Measurements from ENCODE around the gene HDHD2. TPM values are rescaled to one million over a fixed set of nuclear protein-coding genes. Genes with fewer than 3 reads are reported as not detected.

The HDHD2 gene
- total RNA-seq, 4 donors from 2014 or later: 14.2 to 34.3 (median 21.5) TPM

DNA sequence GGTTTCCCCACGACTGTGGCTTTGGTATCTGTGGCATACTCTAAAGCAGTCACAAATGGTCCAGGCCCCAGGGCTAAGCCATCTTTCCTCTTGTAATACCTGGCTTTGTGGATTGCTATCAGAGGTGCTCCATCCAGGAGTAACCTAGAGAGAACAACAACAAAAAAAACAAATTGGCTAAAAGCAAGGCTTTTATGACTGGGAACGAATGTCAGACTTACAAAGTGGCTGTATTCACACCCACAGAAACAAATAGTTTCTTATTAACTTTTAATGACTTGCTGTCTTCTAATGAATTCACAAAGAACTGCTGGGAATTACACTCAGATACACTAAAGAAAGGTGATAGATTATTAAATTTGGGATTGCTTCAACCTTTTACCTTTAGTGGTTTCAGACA, 35.1 kb downstream of the HDHD2 start:
- Histone ChIP-seq H3K4me3 (no peak overlapping the region), H3K4me1 (no peaks in the 10 kb centered on the region), H3K9me3 (no peaks in the 10 kb centered on the region), H3K27ac (no peak overlapping the region), H3K27me3 (no peaks in the 10 kb centered on the region), H3K36me3 (peaks cover 52% of the 10 kb centered on the region)
- no peak for DNase-seq (ENCODE audit: low spot score in 2 of 2)
- WGBS: 78% methylated on average over 2 of the region's 2 CpGs
- TF ChIP-seq, protein P1, sequence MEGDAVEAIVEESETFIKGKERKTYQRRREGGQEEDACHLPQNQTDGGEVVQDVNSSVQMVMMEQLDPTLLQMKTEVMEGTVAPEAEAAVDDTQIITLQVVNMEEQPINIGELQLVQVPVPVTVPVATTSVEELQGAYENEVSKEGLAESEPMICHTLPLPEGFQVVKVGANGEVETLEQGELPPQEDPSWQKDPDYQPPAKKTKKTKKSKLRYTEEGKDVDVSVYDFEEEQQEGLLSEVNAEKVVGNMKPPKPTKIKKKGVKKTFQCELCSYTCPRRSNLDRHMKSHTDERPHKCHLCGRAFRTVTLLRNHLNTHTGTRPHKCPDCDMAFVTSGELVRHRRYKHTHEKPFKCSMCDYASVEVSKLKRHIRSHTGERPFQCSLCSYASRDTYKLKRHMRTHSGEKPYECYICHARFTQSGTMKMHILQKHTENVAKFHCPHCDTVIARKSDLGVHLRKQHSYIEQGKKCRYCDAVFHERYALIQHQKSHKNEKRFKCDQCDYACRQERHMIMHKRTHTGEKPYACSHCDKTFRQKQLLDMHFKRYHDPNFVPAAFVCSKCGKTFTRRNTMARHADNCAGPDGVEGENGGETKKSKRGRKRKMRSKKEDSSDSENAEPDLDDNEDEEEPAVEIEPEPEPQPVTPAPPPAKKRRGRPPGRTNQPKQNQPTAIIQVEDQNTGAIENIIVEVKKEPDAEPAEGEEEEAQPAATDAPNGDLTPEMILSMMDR (IDR thresholded peaks at IDR 0.05): no peak
- no peak for TF ChIP-seq POLR2A (IDR thresholded peaks at IDR 0.05)
- no peak for TF ChIP-seq EP300 (IDR thresholded peaks at IDR 0.05)
- TF ChIP-seq POLR2AphosphoS5 (IDR thresholded peaks at IDR 0.05): no peak

DNA sequence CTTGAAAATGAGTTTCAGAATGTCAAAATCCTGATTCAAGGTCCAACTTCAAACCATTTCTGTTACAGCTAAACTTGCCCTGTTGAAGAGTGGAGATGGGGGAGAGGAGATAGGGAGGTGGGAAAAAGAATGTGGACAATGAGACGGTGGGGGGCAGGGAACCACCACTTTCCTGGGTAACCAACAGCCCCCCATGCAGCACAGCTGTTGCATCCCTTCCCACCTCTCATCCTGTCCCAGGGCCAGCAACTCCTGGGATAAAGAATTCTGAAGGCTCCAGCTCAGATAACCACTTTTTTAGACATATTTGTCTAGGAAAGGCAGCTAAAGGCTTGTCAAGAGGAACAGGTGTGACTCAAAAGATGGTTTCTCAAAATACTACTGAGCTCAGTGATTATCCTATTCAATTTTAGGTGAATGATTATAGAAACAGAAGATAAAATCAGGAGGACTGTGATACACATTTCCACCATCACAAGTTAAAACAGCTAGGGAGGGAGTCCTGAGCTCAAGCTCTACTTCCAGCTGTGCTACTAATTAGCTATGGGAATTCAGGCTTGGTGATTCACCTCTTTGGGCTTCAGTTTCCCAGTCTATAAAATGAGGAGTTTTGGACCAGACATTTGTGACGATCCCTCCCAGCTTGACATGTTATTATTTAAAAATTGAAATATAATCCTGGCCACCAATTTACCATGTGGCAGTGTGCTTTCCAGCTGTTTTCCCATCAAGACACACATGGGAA, 36.3 kb downstream of the HDHD2 start:
- Histone ChIP-seq H3K27ac (no peak overlapping the region), H3K4me1 (no peaks in the 10 kb centered on the region), H3K36me3 (peaks cover 59% of the 10 kb centered on the region), H3K4me3 (no peak overlapping the region), H3K27me3 (no peaks in the 10 kb centered on the region), H3K9me3 (no peaks in the 10 kb centered on the region)
- WGBS: 86% methylated on average over 2 of the region's 2 CpGs
- DNase-seq (ENCODE audit: low spot score in 2 of 2): no peak
- TF ChIP-seq POLR2AphosphoS5 (IDR thresholded peaks at IDR 0.05) (no peak), POLR2A (IDR thresholded peaks at IDR 0.05) (no peak), EP300 (IDR thresholded peaks at IDR 0.05) (no peak)

DNA sequence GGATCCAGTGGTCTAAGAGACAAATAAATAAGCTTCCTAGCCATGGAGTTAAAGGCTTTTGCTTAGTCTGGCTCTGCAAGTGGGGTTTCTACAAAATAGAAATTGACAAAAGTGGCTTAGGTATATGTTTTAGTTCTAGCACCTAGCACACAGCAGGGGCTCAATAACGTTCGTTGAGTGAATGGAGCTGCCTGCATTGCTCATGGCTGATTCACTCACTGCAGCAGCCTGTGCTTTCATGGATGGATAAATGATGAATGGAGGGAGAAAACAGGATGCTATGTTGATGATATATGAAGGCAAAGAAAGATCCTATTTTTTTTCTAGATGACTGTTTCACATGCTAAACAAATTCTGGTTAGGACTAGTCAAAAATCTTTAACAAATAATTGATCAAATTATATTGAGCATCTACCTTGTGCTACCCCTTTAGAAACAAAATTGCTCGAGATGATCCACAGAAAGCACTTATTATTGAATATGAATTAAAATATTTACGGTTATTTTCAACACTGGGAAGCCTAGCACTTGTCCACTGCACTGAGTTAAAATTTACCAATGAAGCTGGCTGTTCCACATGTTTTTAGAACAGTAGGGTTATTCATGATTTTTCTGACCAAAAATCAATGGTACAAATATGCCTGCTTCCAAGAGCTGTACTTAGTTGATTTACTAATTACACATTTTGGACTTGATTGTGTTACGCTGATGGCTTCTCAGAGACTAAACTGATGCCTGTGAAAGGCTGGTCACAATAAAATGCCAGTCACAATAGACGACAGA, 39.6 kb downstream of the HDHD2 start:
- no peaks in the 10 kb centered on the region for H3K27me3 ChIP-seq
- no peak overlapping the region for H3K4me3 ChIP-seq
- no peak overlapping the region for H3K27ac ChIP-seq
- no peak for DNase-seq (ENCODE audit: low spot score in 2 of 2)
- TF ChIP-seq POLR2AphosphoS5 (IDR thresholded peaks at IDR 0.05): no peak
- TF ChIP-seq, protein P1 (IDR thresholded peaks at IDR 0.05): no peak
- H3K4me1 ChIP-seq: no peaks in the 10 kb centered on the region
- no peaks in the 10 kb centered on the region for H3K9me3 ChIP-seq
- H3K36me3 ChIP-seq: peaks cover 87% of the 10 kb centered on the region
- 90% methylated on average over 6 of the region's 6 CpGs for WGBS

DNA sequence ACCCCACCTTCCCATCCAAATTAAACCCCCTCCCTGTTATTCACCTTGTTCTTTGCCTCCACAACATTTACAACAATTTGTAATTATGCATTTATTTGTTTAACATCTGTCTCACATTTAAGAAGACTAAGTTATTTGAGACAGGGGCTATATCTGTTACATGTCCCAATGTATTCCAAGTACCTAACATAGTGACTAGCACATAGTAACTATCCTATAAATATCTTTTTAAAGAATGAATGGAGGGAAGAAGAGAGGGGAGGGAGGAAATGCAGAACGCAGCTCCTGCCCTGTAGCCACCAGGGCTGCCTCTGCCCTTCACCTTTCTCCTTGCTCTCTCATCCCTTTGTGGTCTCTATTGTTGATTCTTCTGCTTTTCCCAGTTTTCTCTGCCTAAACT, 40.6 kb downstream of the HDHD2 start:
- Histone ChIP-seq H3K27me3 (no peaks in the 10 kb centered on the region), H3K27ac (no peak overlapping the region), H3K9me3 (no peaks in the 10 kb centered on the region), H3K4me3 (no peak overlapping the region), H3K36me3 (peaks cover 87% of the 10 kb centered on the region), H3K4me1 (no peaks in the 10 kb centered on the region)
- TF ChIP-seq, protein P1 (IDR thresholded peaks at IDR 0.05): no peak
- TF ChIP-seq EP300 (IDR thresholded peaks at IDR 0.05) (no peak), POLR2AphosphoS5 (IDR thresholded peaks at IDR 0.05) (no peak), POLR2A (IDR thresholded peaks at IDR 0.05) (no peak)
- no peak for DNase-seq (ENCODE audit: low spot score in 2 of 2)
- WGBS: 87% methylated on average over 1 of the region's 1 CpG

DNA sequence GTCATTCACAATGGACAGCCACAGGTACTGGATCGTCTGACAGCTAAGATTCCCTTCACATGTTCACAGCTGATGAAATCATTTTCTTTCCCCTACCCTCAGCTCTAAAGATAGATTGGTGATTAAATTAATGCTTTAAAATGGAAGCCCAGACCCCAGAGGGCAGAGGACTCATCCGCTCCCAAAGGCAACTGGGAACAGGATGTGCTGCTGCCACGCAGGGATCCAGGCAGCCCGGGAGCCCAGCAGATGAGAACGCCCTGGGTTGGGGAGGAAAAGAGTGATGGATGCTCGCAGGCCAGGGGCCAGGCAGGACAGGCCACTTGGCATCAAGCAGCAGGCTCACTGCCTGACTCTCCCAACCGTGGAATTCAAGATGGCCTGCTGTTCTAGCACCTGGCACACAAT, 41.3 kb downstream of the HDHD2 start:
- TF ChIP-seq POLR2A (IDR thresholded peaks at IDR 0.05): no peak
- TF ChIP-seq, protein P1 (IDR thresholded peaks at IDR 0.05): no peak
- TF ChIP-seq EP300 (IDR thresholded peaks at IDR 0.05): no peak
- no peak for TF ChIP-seq POLR2AphosphoS5 (IDR thresholded peaks at IDR 0.05)
- Histone ChIP-seq H3K4me3 (no peak overlapping the region), H3K4me1 (no peaks in the 10 kb centered on the region), H3K9me3 (no peaks in the 10 kb centered on the region), H3K27me3 (no peaks in the 10 kb centered on the region), H3K36me3 (peaks cover 86% of the 10 kb centered on the region), H3K27ac (no peak overlapping the region)
- 83% methylated on average over 7 of the region's 7 CpGs for WGBS
- no peak for DNase-seq (ENCODE audit: low spot score in 2 of 2)

All from suprapubic skin (tissue), 4 donors.